A673 (cell line): ENCODE results near the gene CACNA1G.

ENCODE experiments used
- EZH2 ChIP-seq: fragments of 200-600 bp; sonication (generic); IDR thresholded peaks from 2 replicates; pipeline ENCODE4 v1.6.1; 2017; ENCODE audit warnings: borderline replicate concordance, low read depth, mild to moderate bottlenecking, mixed read lengths, antibody characterized with exemption, low read length; ENCODE audit not compliant: poor library complexity, severe bottlenecking
- TF ChIP-seq, protein P1 (sequence below): fragments of 300-800, 200-600 bp; sonication (generic); conservative IDR thresholded peaks from 2 replicates; pipeline ENCODE4 v1.5.1; 2017; ENCODE audit warnings: low read depth, mild to moderate bottlenecking, antibody characterized with exemption, low read length, moderate library complexity, mixed read lengths

DNA sequence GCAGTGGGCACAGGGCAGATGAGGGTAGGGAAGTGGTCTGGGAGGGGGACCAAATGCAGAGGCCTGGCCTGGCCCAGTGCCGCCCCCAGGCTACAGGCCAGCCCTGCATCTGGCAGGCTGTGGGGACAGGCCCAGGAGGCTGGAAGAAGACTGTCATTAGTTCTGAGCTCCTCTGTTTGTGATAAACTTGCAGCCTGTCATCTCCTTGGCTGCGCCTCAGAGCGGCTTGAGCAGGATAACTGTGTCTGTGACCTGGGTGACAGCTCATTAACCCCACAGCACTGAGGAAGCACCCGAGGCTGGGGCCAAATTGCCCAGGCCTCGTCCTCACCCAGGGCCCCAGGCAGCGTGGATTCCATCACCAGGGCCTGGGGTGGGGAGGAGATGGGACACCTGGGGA lies 98.1 kb downstream of the CACNA1G start:
- no peak for TF ChIP-seq EZH2
- TF ChIP-seq, protein P1, sequence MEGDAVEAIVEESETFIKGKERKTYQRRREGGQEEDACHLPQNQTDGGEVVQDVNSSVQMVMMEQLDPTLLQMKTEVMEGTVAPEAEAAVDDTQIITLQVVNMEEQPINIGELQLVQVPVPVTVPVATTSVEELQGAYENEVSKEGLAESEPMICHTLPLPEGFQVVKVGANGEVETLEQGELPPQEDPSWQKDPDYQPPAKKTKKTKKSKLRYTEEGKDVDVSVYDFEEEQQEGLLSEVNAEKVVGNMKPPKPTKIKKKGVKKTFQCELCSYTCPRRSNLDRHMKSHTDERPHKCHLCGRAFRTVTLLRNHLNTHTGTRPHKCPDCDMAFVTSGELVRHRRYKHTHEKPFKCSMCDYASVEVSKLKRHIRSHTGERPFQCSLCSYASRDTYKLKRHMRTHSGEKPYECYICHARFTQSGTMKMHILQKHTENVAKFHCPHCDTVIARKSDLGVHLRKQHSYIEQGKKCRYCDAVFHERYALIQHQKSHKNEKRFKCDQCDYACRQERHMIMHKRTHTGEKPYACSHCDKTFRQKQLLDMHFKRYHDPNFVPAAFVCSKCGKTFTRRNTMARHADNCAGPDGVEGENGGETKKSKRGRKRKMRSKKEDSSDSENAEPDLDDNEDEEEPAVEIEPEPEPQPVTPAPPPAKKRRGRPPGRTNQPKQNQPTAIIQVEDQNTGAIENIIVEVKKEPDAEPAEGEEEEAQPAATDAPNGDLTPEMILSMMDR = no peak
